Frontal cortex (tissue), 1 donor: Measurements from ENCODE around the gene MCOLN2. TPM values are rescaled to one million over a fixed set of nuclear protein-coding genes. Genes with fewer than 3 reads are reported as not detected.

Experiments
- total RNA-seq: library from RNA; depleted of rRNA; stranded (reverse); fragments of >200 nt; gene quantifications from one replicate; pipeline ENCODE4 v1.2.3, GENCODE V29; 2014

MCOLN2 gene
- total RNA-seq, 1 donor from 2014 or later = not detected

Other genes starting within 250 kb of the MCOLN2 start
- 0.82 TPM for gene LPAR3, start 103.9 kb downstream of the MCOLN2 start, total RNA-seq
- not detected for gene MCOLN3, start 51.4 kb upstream of the MCOLN2 start, total RNA-seq
- gene SYDE2, start 203.9 kb upstream of the MCOLN2 start, total RNA-seq = 6.9 TPM